ENCODE results near the gene NUF2. TPM values are rescaled to one million over a fixed set of nuclear protein-coding genes. Genes with fewer than 3 reads are reported as not detected.

NUF2 gene
- total RNA-seq, 1 donor from 2014 or later, result 5.1 TPM

Other genes starting within 250 kb of the NUF2 start
- gene RGS5, start 119.0 kb upstream of the NUF2 start, total RNA-seq, result 15.8 TPM

All from occipital lobe (tissue), 1 donor.